ENCODE measurements around the gene MEF2A.

DNA sequence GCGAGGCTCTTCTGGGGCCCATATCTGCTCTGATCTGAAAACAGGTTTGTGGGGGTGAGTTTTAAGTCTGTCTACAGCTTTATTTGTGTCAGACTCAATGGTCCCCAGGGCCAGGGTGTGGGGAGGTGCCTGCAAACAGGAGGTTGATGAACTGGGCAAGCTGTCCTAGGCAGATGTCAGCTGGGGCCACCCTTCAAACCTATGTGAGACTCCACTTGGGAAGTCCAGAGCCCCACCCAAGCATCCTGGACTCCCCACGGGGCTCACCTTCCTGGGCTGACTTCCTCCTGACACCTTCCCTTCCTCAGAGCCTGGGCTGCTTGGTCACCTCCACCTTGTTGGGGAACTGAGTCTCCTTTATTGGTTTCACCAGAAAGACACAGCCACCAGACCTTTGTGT, 176.1 kb downstream of the MEF2A start:
- TF ChIP-seq, protein P1, sequence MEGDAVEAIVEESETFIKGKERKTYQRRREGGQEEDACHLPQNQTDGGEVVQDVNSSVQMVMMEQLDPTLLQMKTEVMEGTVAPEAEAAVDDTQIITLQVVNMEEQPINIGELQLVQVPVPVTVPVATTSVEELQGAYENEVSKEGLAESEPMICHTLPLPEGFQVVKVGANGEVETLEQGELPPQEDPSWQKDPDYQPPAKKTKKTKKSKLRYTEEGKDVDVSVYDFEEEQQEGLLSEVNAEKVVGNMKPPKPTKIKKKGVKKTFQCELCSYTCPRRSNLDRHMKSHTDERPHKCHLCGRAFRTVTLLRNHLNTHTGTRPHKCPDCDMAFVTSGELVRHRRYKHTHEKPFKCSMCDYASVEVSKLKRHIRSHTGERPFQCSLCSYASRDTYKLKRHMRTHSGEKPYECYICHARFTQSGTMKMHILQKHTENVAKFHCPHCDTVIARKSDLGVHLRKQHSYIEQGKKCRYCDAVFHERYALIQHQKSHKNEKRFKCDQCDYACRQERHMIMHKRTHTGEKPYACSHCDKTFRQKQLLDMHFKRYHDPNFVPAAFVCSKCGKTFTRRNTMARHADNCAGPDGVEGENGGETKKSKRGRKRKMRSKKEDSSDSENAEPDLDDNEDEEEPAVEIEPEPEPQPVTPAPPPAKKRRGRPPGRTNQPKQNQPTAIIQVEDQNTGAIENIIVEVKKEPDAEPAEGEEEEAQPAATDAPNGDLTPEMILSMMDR (IDR thresholded peaks at IDR 0.05), result no peak
- TF ChIP-seq POLR2A (IDR thresholded peaks at IDR 0.05), result no peak
